Activated T-helper 2 cell treated with anti-CD3 and anti-CD28 coated beads, Interferon-gamma antibody, Interleukin-2, Interleukin-4, amounts not matched to agents 10 μg/mL and 5 μg/mL and 100 μg/mL, durations not matched to agents 14 hours and 24 hours and 36 hours (primary cell): ENCODE data around the gene RTN4RL1. TPM values are rescaled to one million over a fixed set of nuclear protein-coding genes. Genes with fewer than 3 reads are reported as not detected.
A peak's percentile ranks its signal among the peaks of the same experiment; 100 is the strongest.
"Not testable (repeated sequence)": the region's sequence is repeated elsewhere in the genome, so short reads cannot be mapped to it uniquely, and the experiment has no call there.

Experiments used
- DNase-seq: peaks from one replicate; pipeline ENCODE4 v3.0.0; 2021; ENCODE audit warnings: low spot score
- H3K27ac Mint-ChIP-seq: one replicate; pipeline ENCODE4 v1.8.0; 2021; ENCODE audit warnings: mixed read lengths
- H3K27me3 Mint-ChIP-seq: one replicate; pipeline ENCODE4 v1.8.0; 2021; ENCODE audit warnings: low read depth, mixed read lengths
- H3K36me3 Mint-ChIP-seq: one replicate; pipeline ENCODE4 v1.8.0; 2021; ENCODE audit warnings: low read depth, mixed read lengths
- H3K4me1 Mint-ChIP-seq: one replicate; pipeline ENCODE4 v1.8.0; 2021; ENCODE audit warnings: low read depth, mixed read lengths
- H3K4me3 Mint-ChIP-seq: one replicate; pipeline ENCODE4 v1.8.0; 2021; ENCODE audit warnings: low read depth, mild to moderate bottlenecking, moderate library complexity, mixed read lengths
- H3K9me3 Mint-ChIP-seq: one replicate; pipeline ENCODE4 v1.8.0; 2021; ENCODE audit warnings: mixed read lengths
- intact Hi-C: fragments of 100-400 bp; cut with micrococcal nuclease; formaldehyde crosslinking; loops from one replicate; pipeline ENCODE4 v1.15.1; 2023
- total RNA-seq: library from RNA; stranded (reverse); gene quantifications from 2 replicates; pipeline ENCODE4 v1.2.3, GENCODE V29; 2022

The RTN4RL1 gene
- total RNA-seq, 1 donor from 2014 or later: 0.25 TPM

GRCh38 chr17:1897105-1897656 lies 128.0 kb downstream of the RTN4RL1 start:
- intact Hi-C loops: no loop called here
- no peak overlapping the region for H3K4me3 Mint-ChIP-seq

GRCh38 chr17:1896243-1897104 lies 128.7 kb downstream of the RTN4RL1 start:
- H3K4me3 Mint-ChIP-seq: no peak overlapping the region
- H3K36me3 Mint-ChIP-seq: peaks cover 72% of the 10 kb centered on the region
- H3K9me3 Mint-ChIP-seq: no peaks in the 10 kb centered on the region
- intact Hi-C loops: no loop called here
- no peak overlapping the region for H3K27ac Mint-ChIP-seq
- H3K4me1 Mint-ChIP-seq: peaks cover 3% of the 10 kb centered on the region
- DNase-seq: no peak
- H3K27me3 Mint-ChIP-seq: no peaks in the 10 kb centered on the region

More at GRCh38 chr17:1897105-1897656, 128.0 kb downstream of the RTN4RL1 start:
- H3K27me3 Mint-ChIP-seq: no peaks in the 10 kb centered on the region
- no peak overlapping the region for H3K27ac Mint-ChIP-seq
- peaks cover 67% of the 10 kb centered on the region for H3K36me3 Mint-ChIP-seq
- no peak for DNase-seq
- H3K9me3 Mint-ChIP-seq: no peaks in the 10 kb centered on the region
- peaks cover 3% of the 10 kb centered on the region for H3K4me1 Mint-ChIP-seq

GRCh38 chr17:1895479-1895878 lies 129.7 kb downstream of the RTN4RL1 start:
- H3K4me3 Mint-ChIP-seq, H3K9me3 Mint-ChIP-seq, H3K27ac Mint-ChIP-seq, DNase-seq, H3K27me3 Mint-ChIP-seq, H3K4me1 Mint-ChIP-seq, intact Hi-C loops: not testable (repeated sequence)
- H3K36me3 Mint-ChIP-seq: peaks cover 81% of the 10 kb centered on the region

- Mint-ChIP-seq H3K27ac (no peak overlapping the region), H3K9me3 (no peaks in the 10 kb centered on the region), H3K36me3 (peaks cover 80% of the 10 kb centered on the region), H3K4me1 (peaks cover 6% of the 10 kb centered on the region), H3K4me3 (no peak overlapping the region), H3K27me3 (no peaks in the 10 kb centered on the region)
- no peak for DNase-seq
- intact Hi-C loops: no loop called here
These were observed 130.3 kb downstream of the RTN4RL1 start for GRCh38 chr17:1894753-1895339.

- no peak for DNase-seq
- Mint-ChIP-seq H3K4me1 (peaks cover 6% of the 10 kb centered on the region), H3K27ac (peak overlapping the region; percentile 83), H3K4me3 (no peak overlapping the region), H3K36me3 (peaks cover 71% of the 10 kb centered on the region), H3K9me3 (no peaks in the 10 kb centered on the region), H3K27me3 (no peaks in the 10 kb centered on the region)
- intact Hi-C loops: no loop called here
These were observed 134.2 kb downstream of the RTN4RL1 start for GRCh38 chr17:1890758-1891450.

GRCh38 chr17:1888741-1889140 lies 136.4 kb downstream of the RTN4RL1 start:
- Mint-ChIP-seq H3K4me3 (no peak overlapping the region), H3K27me3 (no peaks in the 10 kb centered on the region), H3K9me3 (no peaks in the 10 kb centered on the region), H3K4me1 (peaks cover 6% of the 10 kb centered on the region), H3K27ac (no peak overlapping the region), H3K36me3 (peaks cover 78% of the 10 kb centered on the region)
- intact Hi-C loops: no loop called here
- no peak for DNase-seq

Other genes with a start within 250 kb of the RTN4RL1 start
- 26.9 and 31.0 TPM in 2 replicates for gene SMYD4, start 195.4 kb downstream of the RTN4RL1 start, total RNA-seq
- 229 and 243 TPM in 2 replicates for gene RPA1, start 195.3 kb downstream of the RTN4RL1 start, total RNA-seq
- 43.4 and 47.5 TPM in 2 replicates for gene DPH1, start 4.8 kb upstream of the RTN4RL1 start, total RNA-seq
- gene OVCA2, start 16.7 kb upstream of the RTN4RL1 start, total RNA-seq: 29.9 and 35.8 TPM in 2 replicates
- 42.6 and 43.5 TPM in 2 replicates for gene HIC1, start 29.8 kb upstream of the RTN4RL1 start, total RNA-seq